Measurements from ENCODE around the gene TAAR6.
A peak's percentile ranks its signal among the peaks of the same experiment; 100 is the strongest.
"Not testable (repeated sequence)": the region's sequence is repeated elsewhere in the genome, so short reads cannot be mapped to it uniquely, and the experiment has no call there.

TAAR6 gene

GRCh38 chr6:132590362-132590761 lies 20.2 kb downstream of the TAAR6 start:
- no peak for DNase-seq

GRCh38 chr6:132592855-132593254 lies 22.7 kb downstream of the TAAR6 start:
- peak; percentile 42 to 74 (median 54) for DNase-seq

- DNase-seq, result no peak
Observed at GRCh38 chr6:132596201-132596600, 26.1 kb downstream of the TAAR6 start.

- peak in 3 of 4 experiments; percentile 22 to 41 (median 31) for DNase-seq
Observed at GRCh38 chr6:132598473-132598872, 28.4 kb downstream of the TAAR6 start.

GRCh38 chr6:132600900-132601299 lies 30.8 kb downstream of the TAAR6 start:
- DNase-seq, result not testable (repeated sequence)

GRCh38 chr6:132604635-132605152 lies 34.6 kb downstream of the TAAR6 start:
- no peak for DNase-seq

GRCh38 chr6:132607544-132608233 lies 37.6 kb downstream of the TAAR6 start:
- no peak for DNase-seq

GRCh38 chr6:132611616-132612015 lies 41.5 kb downstream of the TAAR6 start:
- DNase-seq, result no peak

GRCh38 chr6:132612449-132613108 lies 42.5 kb downstream of the TAAR6 start:
- no peak for DNase-seq

GRCh38 chr6:132614554-132614953 lies 44.4 kb downstream of the TAAR6 start:
- no peak for DNase-seq

- DNase-seq, result no peak
Observed at GRCh38 chr6:132616677-132617076, 46.6 kb downstream of the TAAR6 start.
